Stimulated activated CD4-positive, alpha-beta T cell treated with anti-CD3 and anti-CD28 coated beads, Interleukin-15, amount 100 ng/mL, for 48 hours (primary cell): Measurements from ENCODE around the gene OR6S1.
"Not testable (repeated sequence)": the region's sequence is repeated elsewhere in the genome, so short reads cannot be mapped to it uniquely, and the experiment has no call there.

Experiments
- DNase-seq, 2 donors: peaks; one replicate each; pipeline ENCODE4 v3.0.0-alpha.2; 2020; ENCODE audit warnings: low read depth in 2 of 2

Gene OR6S1

DNA sequence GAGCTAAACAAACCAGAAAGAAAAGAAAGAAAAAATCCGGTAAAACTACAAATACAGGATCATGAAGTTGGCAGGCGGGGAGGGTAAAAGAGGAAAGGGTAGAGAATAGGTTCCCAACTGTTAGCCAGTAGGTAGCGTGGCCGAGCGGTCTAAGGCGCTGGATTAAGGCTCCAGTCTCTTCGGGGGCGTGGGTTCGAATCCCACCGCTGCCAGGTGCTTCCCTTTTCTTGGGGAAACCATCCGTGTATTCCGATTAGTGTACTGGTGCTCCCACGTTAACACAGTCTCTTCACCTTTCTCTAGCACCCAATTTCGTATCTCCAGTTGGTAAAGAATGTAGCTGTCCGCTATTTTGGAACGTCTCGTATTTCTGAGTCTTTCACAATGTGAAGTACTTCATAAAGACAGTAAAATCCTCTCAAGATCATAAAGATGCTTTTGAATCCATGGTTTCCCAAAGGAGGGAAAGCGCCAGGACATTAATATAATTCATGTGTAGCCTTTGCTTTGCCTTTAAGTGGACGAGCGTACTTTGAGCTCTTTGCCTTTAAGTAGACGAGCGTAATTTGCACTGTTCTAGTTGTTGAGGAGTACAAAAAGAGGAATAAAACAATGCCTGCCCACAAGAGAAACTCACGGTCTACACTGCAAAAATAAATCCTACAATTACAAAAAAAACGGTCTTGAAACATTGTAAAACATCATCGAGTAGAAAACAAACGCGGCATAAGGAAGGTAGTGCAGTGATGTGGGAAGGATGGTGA lies 31.3 kb downstream of the OR6S1 start:
- DNase-seq: peak; percentile 70 to 73

- no peak for DNase-seq
Observed at GRCh38 chr14:20609215-20610001, 32.1 kb downstream of the OR6S1 start.

DNA sequence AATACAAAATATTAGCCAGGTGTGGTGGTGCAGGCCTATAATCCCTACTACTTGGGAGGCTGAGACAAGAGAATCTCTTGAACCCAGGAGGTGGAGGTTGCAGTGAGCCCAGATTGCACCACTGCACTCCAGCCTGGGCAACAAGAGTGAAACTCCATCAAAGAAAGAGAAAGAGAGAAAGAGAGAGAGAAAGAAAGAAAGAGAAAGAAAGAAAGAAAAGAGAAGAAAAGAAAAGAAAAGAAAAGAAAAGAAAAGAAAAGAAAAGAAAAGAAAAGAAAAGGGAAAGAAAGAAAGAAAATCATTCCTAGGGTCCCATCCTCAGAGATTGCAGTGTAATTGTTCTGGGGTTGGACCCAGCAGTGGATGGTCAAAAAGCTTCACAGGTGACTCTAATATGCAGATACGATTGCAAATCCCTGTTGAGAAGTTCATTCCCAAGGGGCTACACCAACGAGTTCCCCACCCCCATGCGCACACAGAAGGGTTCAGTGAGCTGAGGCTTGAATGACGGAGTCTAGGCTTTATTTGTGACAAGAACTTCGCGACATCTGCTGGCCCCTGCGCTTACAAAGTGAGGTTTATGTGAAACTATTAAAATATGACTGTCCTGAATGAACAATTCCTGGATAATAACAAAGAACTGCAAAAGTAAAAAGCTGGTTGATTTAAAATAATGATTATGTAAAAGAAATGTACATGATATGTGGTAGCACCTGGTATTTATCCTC lies 32.9 kb downstream of the OR6S1 start:
- no peak for DNase-seq

DNA sequence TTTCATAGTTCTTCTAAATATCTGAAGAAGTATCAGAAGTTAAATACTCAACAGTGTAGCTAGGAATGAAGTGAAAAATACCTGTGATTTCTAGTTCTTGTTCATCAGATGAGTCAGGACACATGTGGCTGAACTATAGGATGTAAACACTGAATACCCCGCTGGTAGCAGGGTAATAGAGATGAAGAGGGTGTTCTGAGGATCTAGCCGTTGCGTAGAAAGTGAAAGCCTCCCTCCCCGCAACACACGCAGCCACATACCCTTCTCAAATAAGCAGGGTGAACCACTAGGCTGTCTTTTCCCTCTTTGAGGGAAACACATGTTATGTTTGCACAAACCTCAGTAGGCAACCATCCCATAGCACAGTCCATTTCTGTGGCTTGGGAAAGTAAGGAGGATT lies 33.9 kb downstream of the OR6S1 start:
- no peak for DNase-seq

DNA sequence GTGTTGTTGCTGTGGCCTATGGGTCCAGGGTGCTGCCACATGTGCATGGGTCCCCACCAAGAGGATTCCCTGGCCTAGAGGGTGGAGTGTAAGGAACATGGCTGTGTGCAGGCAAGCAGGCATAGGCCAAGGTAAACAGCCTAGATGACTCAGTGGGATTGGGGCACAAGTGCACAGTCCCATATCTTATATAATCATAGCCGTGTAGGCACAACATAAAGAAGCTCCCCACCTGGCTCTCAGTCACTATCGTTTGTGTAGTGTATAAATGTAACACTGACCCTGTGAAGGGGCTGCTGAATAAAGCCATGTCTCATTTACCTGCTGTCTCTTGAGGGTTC lies 34.6 kb downstream of the OR6S1 start:
- no peak for DNase-seq

GRCh38 chr14:20606190-20606901 lies 35.1 kb downstream of the OR6S1 start:
- no peak for DNase-seq

DNA sequence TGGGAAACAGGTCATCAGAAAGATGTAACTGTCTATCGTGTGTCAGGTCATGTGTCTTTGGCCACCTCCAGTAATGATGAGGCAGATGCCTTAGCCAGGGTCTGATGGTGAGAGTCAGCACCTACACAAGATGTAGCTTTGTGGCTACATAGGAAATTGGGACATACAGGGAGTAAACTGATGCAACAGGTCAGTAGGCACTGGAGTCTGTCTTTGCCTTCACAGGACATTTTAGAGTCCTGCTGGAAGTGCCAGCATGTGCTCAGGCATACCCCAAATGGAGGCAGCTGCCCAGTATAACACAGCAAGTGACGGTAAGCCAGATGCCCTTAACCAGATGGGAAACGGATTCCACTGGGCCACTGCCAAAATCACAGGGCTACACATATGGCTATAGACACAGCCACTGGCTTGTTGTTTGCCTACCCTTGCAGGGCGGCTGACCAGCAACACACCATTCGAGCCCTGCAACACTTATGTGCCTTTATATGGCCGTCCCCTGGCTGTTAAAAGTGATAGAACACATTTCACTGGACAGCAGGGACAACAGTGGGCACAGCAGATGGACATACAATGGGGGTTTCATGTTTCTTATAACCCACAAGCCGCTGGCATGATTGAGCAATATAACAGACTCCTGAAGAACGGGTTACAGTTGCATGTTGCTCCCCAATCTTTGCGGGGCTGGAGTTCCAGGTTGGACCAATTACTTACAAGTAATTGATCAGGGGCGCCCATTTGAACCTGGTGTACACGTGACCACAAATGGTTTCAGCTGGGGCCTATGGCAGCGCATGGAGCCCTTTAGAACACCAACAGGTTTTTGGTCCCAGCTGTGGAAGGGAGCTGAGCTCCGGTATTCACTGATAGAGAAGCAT lies 37.4 kb downstream of the OR6S1 start:
- DNase-seq: no peak

GRCh38 chr14:20602583-20602982 lies 38.9 kb downstream of the OR6S1 start:
- DNase-seq: no peak

GRCh38 chr14:20601522-20601921 lies 40.0 kb downstream of the OR6S1 start:
- no peak for DNase-seq

DNA sequence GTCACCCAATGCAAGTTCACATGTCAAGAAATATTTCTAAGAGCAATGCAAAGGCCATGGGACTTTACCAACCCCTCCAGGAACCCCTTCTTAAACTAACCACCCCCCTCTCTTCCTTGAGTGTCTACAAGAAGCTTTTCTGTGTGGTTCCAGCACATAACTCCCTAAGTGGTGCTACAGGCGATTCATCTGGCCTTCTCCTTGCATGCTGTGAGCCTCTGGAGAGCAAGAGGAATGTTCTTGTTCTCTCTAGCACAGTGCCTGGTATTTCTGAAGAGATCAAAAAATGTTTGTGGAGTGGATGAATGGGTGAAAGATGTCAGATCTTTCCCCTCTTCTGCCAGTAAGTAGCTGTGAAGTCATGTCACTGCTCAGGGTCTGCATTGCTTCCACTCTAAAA lies 44.4 kb downstream of the OR6S1 start:
- DNase-seq: no peak

- not testable (repeated sequence) for DNase-seq
Observed at GRCh38 chr14:20595726-20596125, 45.8 kb downstream of the OR6S1 start.

DNA sequence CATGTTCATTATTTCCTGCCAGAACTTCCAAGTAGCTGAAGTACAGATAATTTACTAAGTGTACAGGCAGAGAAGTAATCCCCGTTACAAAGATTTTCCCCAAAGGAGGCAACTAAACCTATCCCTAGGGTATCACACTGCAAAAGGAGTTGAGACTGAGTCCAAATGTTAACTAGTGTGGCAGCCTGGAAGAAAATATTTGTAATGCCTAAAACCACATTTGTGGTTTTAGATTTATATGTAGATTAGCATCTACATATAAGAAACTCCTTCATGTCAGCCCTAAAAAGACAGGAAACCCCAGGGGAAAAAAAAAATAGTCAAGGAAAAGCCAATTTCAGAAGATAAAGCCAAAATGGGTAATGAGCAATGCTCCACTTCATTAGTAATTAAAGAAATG lies 48.9 kb downstream of the OR6S1 start:
- no peak for DNase-seq

DNA sequence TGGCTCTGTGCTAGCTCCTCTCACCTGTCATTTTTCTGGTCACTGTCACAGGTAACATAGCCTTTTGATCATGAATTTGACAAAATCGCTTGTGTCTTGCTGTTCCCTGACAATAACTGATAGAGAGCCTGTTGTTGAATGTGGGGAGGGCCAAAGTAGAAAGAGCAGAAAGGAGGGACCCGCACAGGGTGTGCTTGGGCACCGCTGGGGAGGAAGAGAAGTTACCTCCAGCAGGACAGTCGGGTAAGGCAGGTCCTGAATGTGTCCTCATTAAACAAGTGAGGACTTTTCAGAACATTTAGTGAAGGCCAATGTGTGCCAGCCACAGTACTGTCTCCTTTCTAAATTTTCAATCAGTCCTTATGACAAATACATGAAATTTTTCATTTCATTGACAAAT lies 50.3 kb downstream of the OR6S1 start, which contains the start of gene RNASE12:
TSS of gene RNASE12 (minus strand) at position 142 of the 400 bp plus-strand sequence. CDS start 653 bp downstream, outside the sequence.
- no peak for DNase-seq
